IPS-20b (cell line): ENCODE measurements around the gene TUT7.

ENCODE experiments used
- H3K27ac ChIP-seq: one replicate; pipeline ENCODE4 v1.5.1; 2013; ENCODE audit warnings: low read length
- H3K27me3 ChIP-seq: 2 replicates; pipeline ENCODE4 v1.6.1; 2013; ENCODE audit warnings: mild to moderate bottlenecking, low read length, inconsistent platforms; ENCODE audit not compliant: insufficient read depth
- H3K36me3 ChIP-seq: 2 replicates; pipeline ENCODE4 v1.6.1; 2013; ENCODE audit warnings: low read depth, mild to moderate bottlenecking, inconsistent platforms, low read length, moderate library complexity; ENCODE audit not compliant: insufficient read depth
- H3K4me1 ChIP-seq: 2 replicates; pipeline ENCODE4 v1.6.1; 2013; ENCODE audit warnings: mild to moderate bottlenecking, control low read depth, inconsistent platforms, low read length, moderate library complexity; ENCODE audit not compliant: insufficient read depth
- H3K4me3 ChIP-seq: 2 replicates; pipeline ENCODE4 v1.5.1; 2013; ENCODE audit warnings: mild to moderate bottlenecking, low read length, inconsistent platforms
- H3K9ac ChIP-seq: 2 replicates; pipeline ENCODE4 v1.6.1; 2013; ENCODE audit warnings: low read depth, mild to moderate bottlenecking, inconsistent platforms, low read length, moderate library complexity
- H3K9me3 ChIP-seq: 2 replicates; pipeline ENCODE4 v1.6.1; 2013; ENCODE audit warnings: mild to moderate bottlenecking, low read depth, low read length, inconsistent platforms; ENCODE audit not compliant: insufficient read depth

TUT7 gene

DNA sequence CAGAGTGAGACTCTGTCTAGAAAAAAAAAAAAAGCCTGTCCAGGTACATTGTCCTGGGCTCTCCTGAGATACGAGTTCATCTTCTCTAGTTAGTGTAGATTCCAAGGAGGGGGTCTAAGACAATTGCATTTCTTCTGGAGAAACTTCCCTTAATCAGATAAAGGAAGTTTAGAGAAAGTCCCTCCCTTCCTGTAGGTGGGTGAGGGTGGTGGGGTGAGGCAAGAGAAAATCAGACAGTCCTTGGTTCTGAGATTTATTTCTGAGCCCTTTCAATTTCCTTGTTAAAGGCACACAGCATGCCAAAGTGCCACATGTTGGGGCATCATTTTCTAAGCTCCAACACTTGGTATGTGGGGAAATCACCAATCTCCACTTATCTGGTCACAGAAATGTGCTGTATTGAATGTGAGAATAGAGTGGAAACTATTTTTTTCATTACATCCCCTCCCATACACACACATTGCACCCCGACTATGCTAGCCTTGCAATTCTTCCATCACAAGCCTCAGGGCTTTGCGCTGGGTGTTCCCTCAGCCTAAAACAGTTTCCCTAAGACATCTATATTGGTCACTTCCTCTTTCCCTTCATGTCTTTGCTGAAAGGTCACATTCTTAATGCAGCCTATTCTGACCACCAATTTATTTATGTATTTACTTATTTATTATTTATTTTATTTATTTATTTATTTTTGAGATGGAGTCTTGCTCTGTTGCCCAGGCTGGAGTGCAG lies 5.1 kb upstream of the TUT7 start:
- Histone ChIP-seq H3K4me3 (no peak overlapping the region), H3K27ac (no peak overlapping the region), H3K9me3 (no peaks in the 10 kb centered on the region), H3K4me1 (peaks cover 3% of the 10 kb centered on the region; the same call in 1 of the 2 replicates), H3K27me3 (peaks cover 11% of the 10 kb centered on the region), H3K36me3 (no peaks in the 10 kb centered on the region), H3K9ac (no peak overlapping the region)

DNA sequence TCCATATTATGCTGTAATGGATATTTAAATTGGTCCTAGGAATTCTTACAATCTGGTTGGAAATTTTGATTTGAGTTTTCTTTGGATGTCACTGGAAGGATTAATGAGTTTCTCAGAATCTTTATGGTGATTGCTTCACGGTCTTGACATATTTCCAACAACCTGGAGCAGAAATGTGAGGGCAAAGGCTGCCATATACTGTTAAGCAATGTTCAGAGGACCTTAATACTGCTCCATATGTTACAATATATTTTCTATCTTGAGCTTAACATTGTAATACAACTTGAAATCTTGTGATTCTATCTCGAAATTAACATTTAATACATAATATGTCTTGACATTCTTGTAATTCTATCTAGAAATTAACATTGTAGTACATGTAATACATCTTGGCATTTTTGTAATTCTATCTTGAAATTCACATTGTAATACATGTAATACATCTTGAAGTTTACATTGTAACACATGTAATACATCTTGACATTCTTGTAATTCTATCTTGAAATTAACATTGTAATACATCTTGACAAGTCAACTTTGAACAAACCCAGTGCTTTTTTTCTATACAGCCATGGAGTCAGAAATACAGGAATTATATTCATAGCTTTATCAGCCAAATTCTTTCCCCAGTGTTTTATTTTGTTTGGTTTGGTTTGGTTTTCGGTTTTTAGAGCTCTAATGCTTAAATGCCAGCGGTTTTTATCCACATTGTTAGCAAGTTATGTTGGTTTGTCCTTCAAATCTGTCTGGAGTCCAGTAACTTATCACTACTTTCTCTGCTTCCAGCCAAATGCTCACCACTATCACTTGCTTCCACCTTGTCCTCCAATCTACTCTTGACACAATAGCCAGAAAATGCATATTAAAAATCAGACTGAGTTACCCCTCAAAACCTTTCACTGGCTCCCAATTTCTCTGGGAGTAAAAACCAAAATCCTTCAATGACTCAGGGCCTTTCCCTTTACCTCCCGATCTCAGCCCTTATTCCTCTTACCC lies 3.0 kb upstream of the TUT7 start:
- no peak overlapping the region for H3K27ac ChIP-seq
- no peaks in the 10 kb centered on the region for H3K9me3 ChIP-seq
- peaks cover 11% of the 10 kb centered on the region for H3K27me3 ChIP-seq
- no peak overlapping the region for H3K9ac ChIP-seq
- H3K36me3 ChIP-seq = peaks cover 7% of the 10 kb centered on the region
- H3K4me3 ChIP-seq = no peak overlapping the region
- peaks cover 9% of the 10 kb centered on the region for H3K4me1 ChIP-seq

GRCh38 chr9:86355814-86356213 lies 1.6 kb upstream of the TUT7 start:
- no peaks in the 10 kb centered on the region for H3K9me3 ChIP-seq
- H3K9ac ChIP-seq = no peak overlapping the region
- peaks cover 11% of the 10 kb centered on the region for H3K27me3 ChIP-seq
- no peak overlapping the region for H3K27ac ChIP-seq
- peaks cover 9% of the 10 kb centered on the region for H3K4me1 ChIP-seq
- H3K36me3 ChIP-seq = peaks cover 13% of the 10 kb centered on the region
- no peak overlapping the region for H3K4me3 ChIP-seq

DNA sequence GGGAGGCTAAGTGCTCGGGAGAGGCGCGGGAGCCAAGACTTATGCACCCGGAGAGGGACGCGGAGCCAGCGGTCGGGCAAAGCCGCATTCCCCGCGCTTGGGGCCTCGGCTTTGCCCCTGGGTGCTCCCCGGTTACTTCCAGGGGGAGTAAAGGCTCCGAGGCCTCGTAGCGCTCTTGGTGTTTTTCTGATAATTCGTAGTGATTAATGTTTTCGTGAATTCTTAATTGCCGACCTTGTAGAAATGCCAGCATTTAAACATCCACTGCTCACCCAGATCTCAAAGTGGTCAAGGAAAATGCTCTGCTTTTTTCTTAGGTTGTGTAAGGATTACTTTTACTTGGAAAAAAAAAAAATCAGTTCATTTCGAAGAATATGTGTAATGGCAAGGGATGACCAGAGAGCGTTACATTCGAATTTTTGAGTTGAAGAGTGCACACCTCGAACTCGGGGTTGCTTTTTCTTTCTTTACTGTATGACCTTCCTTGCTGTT lies 654 bp upstream of the TUT7 start:
- Histone ChIP-seq H3K36me3 (peaks cover 13% of the 10 kb centered on the region), H3K27me3 (peaks cover 11% of the 10 kb centered on the region), H3K9me3 (no peaks in the 10 kb centered on the region), H3K4me3 (peak overlapping the region; percentile 97), H3K27ac (no peak overlapping the region), H3K9ac (peak overlapping the region; percentile 75), H3K4me1 (peaks cover 9% of the 10 kb centered on the region)

DNA sequence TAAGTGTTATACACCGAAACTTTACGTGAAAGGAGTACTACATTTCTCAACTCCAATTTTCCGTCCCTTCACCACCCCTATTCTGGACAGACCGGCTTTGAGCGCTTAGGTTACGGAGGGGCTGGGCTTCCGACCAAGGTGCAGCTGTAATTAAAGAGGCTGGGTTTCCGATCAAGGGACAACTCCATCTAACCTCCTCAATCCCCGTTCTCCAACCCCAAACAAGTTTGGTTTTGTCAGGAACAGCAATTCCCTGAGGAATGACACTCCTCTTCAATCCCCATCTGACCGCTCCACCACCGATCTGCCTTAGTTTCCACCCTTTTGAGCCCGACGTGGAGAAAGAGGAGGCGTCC lies 577 bp downstream of the TUT7 start:
- no peaks in the 10 kb centered on the region for H3K9me3 ChIP-seq
- H3K27me3 ChIP-seq = peaks cover 11% of the 10 kb centered on the region
- H3K36me3 ChIP-seq = peaks cover 13% of the 10 kb centered on the region
- peak overlapping the region; percentile 97 for H3K4me3 ChIP-seq
- H3K9ac ChIP-seq = peak overlapping the region; percentile 83; the same call in 1 of the 2 replicates
- H3K4me1 ChIP-seq = peaks cover 9% of the 10 kb centered on the region
- H3K27ac ChIP-seq = peak overlapping the region; percentile 40

DNA sequence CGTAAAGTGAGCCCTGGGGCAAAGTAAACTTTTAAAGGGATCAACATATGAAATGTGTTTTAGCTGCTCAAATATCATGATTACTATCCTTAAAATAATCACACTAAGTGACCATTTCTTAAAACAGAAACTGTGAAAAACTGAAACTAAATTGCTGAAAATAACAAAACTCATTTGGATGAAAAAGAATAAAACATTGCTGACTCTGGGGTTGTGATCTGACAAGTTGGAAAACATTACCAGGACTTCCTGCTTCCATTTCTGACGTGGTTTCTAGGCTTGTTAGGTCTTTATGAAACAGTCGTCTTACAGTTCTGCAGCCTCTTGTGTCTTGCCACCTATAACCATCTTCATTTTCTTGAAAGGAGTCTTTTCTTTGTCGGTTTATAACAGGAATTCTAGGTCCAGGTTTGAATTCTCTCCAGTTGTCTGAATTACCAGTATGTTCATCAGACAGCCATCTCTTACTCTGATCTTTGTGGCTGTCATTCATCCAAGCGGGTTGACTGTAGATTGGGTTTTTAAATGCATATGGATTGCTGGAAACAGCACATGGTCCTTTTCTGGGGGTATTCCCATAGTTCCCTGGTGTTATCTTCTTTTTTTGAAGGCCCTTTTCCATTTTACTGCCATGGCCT lies 1.7 kb downstream of the TUT7 start:
- peaks cover 9% of the 10 kb centered on the region for H3K4me1 ChIP-seq
- H3K9me3 ChIP-seq = no peaks in the 10 kb centered on the region
- no peak overlapping the region for H3K9ac ChIP-seq
- peaks cover 11% of the 10 kb centered on the region for H3K27me3 ChIP-seq
- peak overlapping the region; percentile 97 for H3K4me3 ChIP-seq
- H3K36me3 ChIP-seq = peaks cover 13% of the 10 kb centered on the region
- H3K27ac ChIP-seq = no peak overlapping the region

DNA sequence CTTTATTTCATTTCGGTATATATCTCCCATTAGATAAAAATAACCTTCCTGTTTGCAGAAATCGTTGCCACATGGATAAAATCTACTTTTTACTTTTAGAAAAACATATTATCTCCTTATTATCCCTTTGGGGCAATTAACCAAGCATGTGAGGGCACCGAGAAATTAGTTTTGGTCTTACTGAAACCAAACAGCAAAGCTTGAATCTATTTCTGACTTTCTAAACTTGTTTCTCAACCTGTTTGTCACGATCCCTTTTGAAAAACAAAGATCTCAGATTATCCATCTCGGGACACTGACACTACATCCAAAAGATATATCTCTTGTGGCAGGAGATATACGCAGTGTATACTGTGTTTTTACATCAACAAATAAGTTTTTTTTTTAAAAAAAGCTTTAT lies 2.3 kb downstream of the TUT7 start:
- H3K4me1 ChIP-seq = peaks cover 9% of the 10 kb centered on the region
- peaks cover 11% of the 10 kb centered on the region for H3K27me3 ChIP-seq
- no peak overlapping the region; the same call in 1 of the 2 replicates for H3K4me3 ChIP-seq
- H3K27ac ChIP-seq = no peak overlapping the region
- no peak overlapping the region for H3K9ac ChIP-seq
- no peaks in the 10 kb centered on the region for H3K9me3 ChIP-seq
- H3K36me3 ChIP-seq = peaks cover 13% of the 10 kb centered on the region

DNA sequence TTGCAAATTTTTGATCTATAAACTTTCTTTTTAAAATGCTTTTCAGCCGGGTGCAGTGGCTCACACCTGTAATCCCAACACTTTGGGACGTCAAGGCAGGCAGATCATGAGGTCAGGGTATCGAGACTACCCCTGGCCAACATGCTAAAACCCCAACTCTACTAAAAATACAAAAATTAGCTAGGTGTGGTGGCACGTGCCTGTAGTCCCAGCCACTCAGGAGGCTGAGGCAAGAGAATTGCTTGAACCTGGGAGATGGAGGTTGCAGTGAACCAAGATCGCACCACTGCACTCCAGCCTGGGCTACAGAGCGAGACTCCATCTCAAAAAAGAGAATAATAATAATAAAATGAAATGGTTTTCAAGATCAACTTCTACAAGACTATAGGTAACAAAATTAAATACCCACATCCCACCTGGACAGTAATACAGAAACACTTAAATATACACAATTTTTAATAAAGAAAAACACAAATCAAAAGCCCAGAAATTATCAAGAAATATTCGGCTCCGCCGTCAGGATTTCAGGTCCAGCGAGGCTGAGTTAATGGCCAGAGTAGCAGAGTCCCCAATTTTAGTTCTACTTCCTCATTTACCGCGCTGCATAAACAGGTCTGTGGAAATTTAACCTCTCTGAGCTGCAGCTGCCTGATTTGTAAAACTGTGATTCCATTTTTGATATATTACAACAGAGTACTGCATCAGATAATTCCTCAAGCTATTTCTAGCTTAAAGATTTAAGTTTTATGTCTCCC lies 4.0 kb downstream of the TUT7 start:
- peaks cover 25% of the 10 kb centered on the region for H3K36me3 ChIP-seq
- H3K27me3 ChIP-seq = peaks cover 3% of the 10 kb centered on the region; the same call in 1 of the 2 replicates
- H3K27ac ChIP-seq = no peak overlapping the region
- H3K4me1 ChIP-seq = peaks cover 9% of the 10 kb centered on the region
- H3K4me3 ChIP-seq = no peak overlapping the region
- H3K9ac ChIP-seq = no peak overlapping the region
- H3K9me3 ChIP-seq = no peaks in the 10 kb centered on the region

DNA sequence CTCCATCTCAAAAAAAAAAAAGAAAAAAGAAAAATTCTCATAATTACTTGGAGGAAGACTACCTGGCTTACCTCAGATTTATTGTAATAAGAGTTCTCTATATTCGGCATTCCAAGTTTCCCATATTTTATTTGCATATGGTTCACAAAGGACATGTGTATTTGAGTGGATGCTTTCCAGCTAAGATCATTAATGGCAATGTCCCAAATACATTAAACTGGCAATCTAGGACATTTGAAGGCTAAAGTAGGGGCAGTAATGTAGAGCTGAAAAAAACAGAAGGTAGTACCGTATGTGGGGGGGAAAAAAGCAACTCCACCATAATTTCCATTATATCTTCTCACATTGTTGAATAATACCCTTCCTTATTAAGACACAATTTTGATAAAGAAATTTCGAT lies 4.9 kb downstream of the TUT7 start:
- H3K4me1 ChIP-seq = peaks cover 6% of the 10 kb centered on the region; the same call in 1 of the 2 replicates
- H3K36me3 ChIP-seq = peaks cover 34% of the 10 kb centered on the region
- H3K9me3 ChIP-seq = no peaks in the 10 kb centered on the region
- H3K27me3 ChIP-seq = no peaks in the 10 kb centered on the region
- no peak overlapping the region for H3K27ac ChIP-seq
- H3K9ac ChIP-seq = no peak overlapping the region
- no peak overlapping the region for H3K4me3 ChIP-seq

- no peak overlapping the region for H3K9ac ChIP-seq
- H3K4me3 ChIP-seq = no peak overlapping the region
- H3K36me3 ChIP-seq = peaks cover 40% of the 10 kb centered on the region
- H3K9me3 ChIP-seq = no peaks in the 10 kb centered on the region
- no peaks in the 10 kb centered on the region for H3K27me3 ChIP-seq
- H3K27ac ChIP-seq = no peak overlapping the region
- peaks cover 4% of the 10 kb centered on the region; the same call in 1 of the 2 replicates for H3K4me1 ChIP-seq
These were observed 6.2 kb downstream of the TUT7 start for GRCh38 chr9:86347991-86348390.

GRCh38 chr9:86344818-86345217 lies 9.4 kb downstream of the TUT7 start:
- H3K4me1 ChIP-seq = no peaks in the 10 kb centered on the region
- H3K36me3 ChIP-seq = peaks cover 57% of the 10 kb centered on the region
- H3K27me3 ChIP-seq = no peaks in the 10 kb centered on the region
- no peaks in the 10 kb centered on the region for H3K9me3 ChIP-seq
- H3K27ac ChIP-seq = no peak overlapping the region
- no peak overlapping the region for H3K9ac ChIP-seq
- H3K4me3 ChIP-seq = no peak overlapping the region
